GM12875 (cell line): ENCODE measurements around the gene DDX5.

Source experiments
- H3K4me3 ChIP-seq: one replicate; pipeline ENCODE4 v1.5.1; 2011; ENCODE audit warnings: low read depth, low read length, control low read depth
- TF ChIP-seq, protein P1 (sequence below): IDR thresholded peaks from 2 replicates; pipeline ENCODE4 v1.5.1; 2011; ENCODE audit warnings: low read depth, mild to moderate bottlenecking, control low read depth, inconsistent platforms, low read length, moderate library complexity, borderline replicate concordance; ENCODE audit not compliant: insufficient read depth

DDX5 gene

GRCh38 chr17:64532409-64532808 is 26.3 kb upstream of the DDX5 start:
- no peak overlapping the region for H3K4me3 ChIP-seq

GRCh38 chr17:64531955-64532371 is 25.9 kb upstream of the DDX5 start:
- no peak overlapping the region for H3K4me3 ChIP-seq
- TF ChIP-seq, protein P1, sequence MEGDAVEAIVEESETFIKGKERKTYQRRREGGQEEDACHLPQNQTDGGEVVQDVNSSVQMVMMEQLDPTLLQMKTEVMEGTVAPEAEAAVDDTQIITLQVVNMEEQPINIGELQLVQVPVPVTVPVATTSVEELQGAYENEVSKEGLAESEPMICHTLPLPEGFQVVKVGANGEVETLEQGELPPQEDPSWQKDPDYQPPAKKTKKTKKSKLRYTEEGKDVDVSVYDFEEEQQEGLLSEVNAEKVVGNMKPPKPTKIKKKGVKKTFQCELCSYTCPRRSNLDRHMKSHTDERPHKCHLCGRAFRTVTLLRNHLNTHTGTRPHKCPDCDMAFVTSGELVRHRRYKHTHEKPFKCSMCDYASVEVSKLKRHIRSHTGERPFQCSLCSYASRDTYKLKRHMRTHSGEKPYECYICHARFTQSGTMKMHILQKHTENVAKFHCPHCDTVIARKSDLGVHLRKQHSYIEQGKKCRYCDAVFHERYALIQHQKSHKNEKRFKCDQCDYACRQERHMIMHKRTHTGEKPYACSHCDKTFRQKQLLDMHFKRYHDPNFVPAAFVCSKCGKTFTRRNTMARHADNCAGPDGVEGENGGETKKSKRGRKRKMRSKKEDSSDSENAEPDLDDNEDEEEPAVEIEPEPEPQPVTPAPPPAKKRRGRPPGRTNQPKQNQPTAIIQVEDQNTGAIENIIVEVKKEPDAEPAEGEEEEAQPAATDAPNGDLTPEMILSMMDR, result no peak

More at GRCh38 chr17:64532409-64532808, 26.3 kb upstream of the DDX5 start:
- TF ChIP-seq, protein P1, result no peak

DNA sequence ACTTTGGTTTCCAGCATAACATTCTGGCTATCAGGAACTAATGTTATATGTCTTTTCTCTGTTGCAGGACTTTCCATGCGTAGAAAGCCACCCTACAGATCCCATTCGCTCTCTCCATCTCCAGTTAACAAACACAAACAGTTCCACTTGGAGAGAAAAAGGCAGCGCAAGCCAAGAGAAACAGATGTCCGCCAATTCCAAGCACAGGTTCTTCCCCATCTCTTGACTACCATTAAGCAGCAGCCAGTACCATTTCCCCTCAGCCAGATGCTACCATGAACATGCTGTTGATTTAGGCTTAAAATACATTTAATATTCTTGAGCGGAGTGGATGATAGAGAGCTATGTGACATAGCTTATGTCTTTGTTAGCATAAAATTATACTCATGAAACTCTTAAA is 23.1 kb upstream of the DDX5 start:
- TF ChIP-seq, protein P1, result no peak

DNA sequence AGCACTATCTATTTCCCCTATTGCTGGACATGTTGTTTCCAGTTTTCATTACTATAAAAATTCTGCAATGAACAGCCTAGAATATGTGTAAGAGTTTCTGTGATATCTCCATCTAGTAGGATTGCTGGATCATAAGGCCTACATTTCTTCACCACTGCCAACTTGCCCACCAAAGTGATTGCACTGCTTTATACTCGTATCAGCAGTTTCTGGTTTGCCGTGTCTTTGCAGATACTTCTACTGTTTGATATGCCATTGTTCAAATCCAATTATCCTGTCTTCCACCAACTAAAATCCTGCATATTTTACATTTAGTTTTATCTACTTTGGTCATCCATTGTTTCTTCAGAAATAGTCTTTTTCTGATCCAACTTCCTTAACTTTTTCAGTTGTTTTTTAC is 21.8 kb upstream of the DDX5 start:
- no peak overlapping the region for H3K4me3 ChIP-seq
- TF ChIP-seq, protein P1, result no peak

More for the DNA sequence above, 23.1 kb upstream of the DDX5 start:
- no peak overlapping the region for H3K4me3 ChIP-seq

DNA sequence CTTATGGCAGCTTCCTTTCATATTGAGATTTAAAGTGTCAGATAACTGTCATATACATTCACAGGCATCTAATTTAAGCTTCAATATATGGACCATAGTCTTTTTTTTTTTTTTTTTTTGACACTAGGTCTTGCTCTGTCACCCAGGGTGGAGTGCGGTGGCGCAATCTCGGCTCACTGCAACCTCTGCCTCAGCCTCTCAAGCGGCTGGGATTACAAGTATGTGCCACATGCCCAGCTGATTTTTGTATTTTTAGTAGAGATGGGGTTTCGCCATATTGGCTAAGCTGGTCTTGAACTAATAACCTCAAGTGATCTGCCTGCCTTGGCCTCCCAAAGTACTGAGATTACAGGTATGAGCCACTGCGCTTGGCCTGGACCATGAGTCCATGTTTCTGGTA is 14.3 kb upstream of the DDX5 start:
- H3K4me3 ChIP-seq, result no peak overlapping the region
- TF ChIP-seq, protein P1, result no peak

GRCh38 chr17:64519601-64520000 is 13.5 kb upstream of the DDX5 start:
- no peak overlapping the region for H3K4me3 ChIP-seq
- TF ChIP-seq, protein P1, result no peak

DNA sequence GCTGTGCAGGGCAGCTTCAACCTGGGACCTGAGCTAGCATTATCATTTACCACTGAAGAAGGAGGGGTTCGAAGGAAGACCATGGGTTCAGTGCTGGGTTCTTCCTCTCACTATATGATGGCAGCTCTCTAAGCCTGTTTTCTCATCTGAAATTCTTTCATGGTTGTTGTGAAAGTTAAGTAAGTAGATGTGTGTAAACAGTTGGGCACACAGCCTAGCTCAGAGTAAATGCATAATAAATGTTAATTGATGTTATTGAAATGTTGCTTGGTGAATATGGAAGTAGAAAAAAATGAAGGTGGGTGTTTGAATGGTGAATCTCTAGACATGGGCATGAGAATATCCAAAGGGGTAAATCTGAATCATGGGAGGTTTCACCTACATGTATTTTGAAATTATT is 9.7 kb upstream of the DDX5 start:
- TF ChIP-seq, protein P1, result no peak
- H3K4me3 ChIP-seq, result no peak overlapping the region
